Fibroblast of lung (primary cell): Measurements from ENCODE around the gene AAMP. TPM values are rescaled to one million over a fixed set of nuclear protein-coding genes. Genes with fewer than 3 reads are reported as not detected.
A peak's percentile ranks its signal among the peaks of the same experiment; 100 is the strongest.
"Not testable (repeated sequence)": the region's sequence is repeated elsewhere in the genome, so short reads cannot be mapped to it uniquely, and the experiment has no call there.

Experiments
- DNase-seq, 2 donors: peaks; one replicate each; pipeline versions ENCODE4 v3.0.0 to v3.0.0-alpha.2; 2010; ENCODE audit warnings: low read depth in 2 of 2
- H2AFZ ChIP-seq: 2 replicates; pipeline ENCODE4 v1.5.1; 2012; ENCODE audit warnings: low read length, control low read depth, inconsistent platforms
- H3K27ac ChIP-seq: 2 replicates; pipeline ENCODE4 v1.5.1; 2011; ENCODE audit warnings: low read length, control low read depth; ENCODE audit not compliant: insufficient read depth
- H3K27me3 ChIP-seq: 2 replicates; pipeline ENCODE4 v1.5.1; 2011; ENCODE audit warnings: mild to moderate bottlenecking, low read length; ENCODE audit not compliant: control insufficient read depth, insufficient read depth
- H3K36me3 ChIP-seq: 2 replicates; pipeline ENCODE4 v1.5.1; 2011; ENCODE audit warnings: low read length; ENCODE audit not compliant: control insufficient read depth, insufficient read depth
- H3K4me1 ChIP-seq: 2 replicates; pipeline ENCODE4 v1.5.1; 2011; ENCODE audit warnings: low read length; ENCODE audit not compliant: control insufficient read depth, insufficient read depth; ENCODE audit errors: extremely low read depth
- H3K4me2 ChIP-seq: 2 replicates; pipeline ENCODE4 v1.5.1; 2011; ENCODE audit warnings: low read length, control low read depth; ENCODE audit not compliant: insufficient read depth; ENCODE audit errors: extremely low read depth
- H3K4me3 ChIP-seq, 4 experiments: fragments of 200-600 bp in 1 of 4; sonication (generic) in 1 of 4; replicated peaks in 1 of 4; 2 replicates each; pipeline ENCODE4 v1.5.1; 2011 to 2016; ENCODE audit warnings: low read length in 4 of 4, low read depth in 3 of 4, mild to moderate bottlenecking in 3 of 4, control low read depth in 2 of 4, inconsistent platforms in 1 of 4, mixed read lengths in 1 of 4; ENCODE audit not compliant: insufficient read depth in 1 of 4; ENCODE audit errors: control extremely low read depth in 1 of 4
- H3K79me2 ChIP-seq: 2 replicates; pipeline ENCODE4 v1.5.1; 2012; ENCODE audit warnings: mild to moderate bottlenecking, low read length, inconsistent platforms; ENCODE audit not compliant: control insufficient read depth, insufficient read depth
- H3K9ac ChIP-seq: 2 replicates; pipeline ENCODE4 v1.5.1; 2011; ENCODE audit warnings: mild to moderate bottlenecking, low read length, control low read depth; ENCODE audit not compliant: insufficient read depth
- H3K9me3 ChIP-seq: 2 replicates; pipeline ENCODE4 v1.5.1; 2012; ENCODE audit warnings: low read depth, low read length; ENCODE audit not compliant: control insufficient read depth, insufficient read depth
- H4K20me1 ChIP-seq: 2 replicates; pipeline ENCODE4 v1.5.1; 2011; ENCODE audit warnings: low read length; ENCODE audit not compliant: control insufficient read depth, insufficient read depth; ENCODE audit errors: extremely low read depth
- EZH2 ChIP-seq: IDR thresholded peaks from 2 replicates; pipeline ENCODE4 v1.5.1; 2012; ENCODE audit warnings: low read length, control low read depth, mild to moderate bottlenecking; ENCODE audit errors: missing control alignments
- polyA plus RNA-seq, 2 donors: library from polyadenylated mRNA; depleted of rRNA in 1 of 2; stranded (reverse) in 1 of 2; unstranded in 1 of 2; fragments of >200 nt; gene quantifications; 2 replicates each; pipeline ENCODE4 v1.2.1, GENCODE V29; 2011 to 2012; ENCODE audit warnings: missing spikeins in 1 of 2
- total RNA-seq: library from RNA; depleted of rRNA; stranded (reverse); fragments of >200 nt; gene quantifications from 2 replicates; pipeline ENCODE4 v1.2.1, GENCODE V29; 2014
- TF ChIP-seq, protein P1 (sequence below), 2 donors: IDR thresholded peaks in 1 of 2; conservative IDR thresholded peaks in 1 of 2; 1 replicate in 1 of 2; 2 replicates in 1 of 2; pipeline ENCODE4 v1.5.1; 2011 to 2012; ENCODE audit warnings: low read length in 2 of 2, control low read depth in 1 of 2, inconsistent platforms in 1 of 2, low read depth in 1 of 2, mild to moderate bottlenecking in 1 of 2

AAMP gene
- total and polyA plus RNA-seq, 2 donors (not counting 1 experiment from before 2014, with no cell fraction given), result 53.1 to 110 TPM

DNA sequence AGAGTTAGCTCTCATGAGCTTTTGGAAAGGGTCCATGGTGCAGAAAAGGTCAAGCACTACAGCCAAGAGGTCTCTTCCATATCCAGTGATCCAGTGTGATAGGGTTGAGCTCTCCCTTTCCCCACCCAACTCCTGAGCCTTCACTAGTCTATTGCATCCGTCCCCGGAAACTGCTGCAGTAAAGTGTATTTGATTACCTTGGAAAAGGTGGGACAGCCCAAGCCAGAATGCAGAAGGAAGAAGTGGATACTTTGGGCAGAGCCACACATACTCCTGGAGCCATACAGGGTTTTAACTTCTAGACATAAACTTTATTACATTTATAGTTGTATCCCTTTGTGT, 3.9 kb upstream of the AAMP start:
- H3K4me2 ChIP-seq, result no peak overlapping the region
- no peak overlapping the region for H3K4me3 ChIP-seq
- peaks cover 11% of the 10 kb centered on the region for H3K4me1 ChIP-seq
- H2AFZ ChIP-seq, result no peak overlapping the region
- H3K9ac ChIP-seq, result no peak overlapping the region
- no peak overlapping the region for H3K27ac ChIP-seq
- DNase-seq, result no peak
- no peak for TF ChIP-seq EZH2
- TF ChIP-seq, protein P1, sequence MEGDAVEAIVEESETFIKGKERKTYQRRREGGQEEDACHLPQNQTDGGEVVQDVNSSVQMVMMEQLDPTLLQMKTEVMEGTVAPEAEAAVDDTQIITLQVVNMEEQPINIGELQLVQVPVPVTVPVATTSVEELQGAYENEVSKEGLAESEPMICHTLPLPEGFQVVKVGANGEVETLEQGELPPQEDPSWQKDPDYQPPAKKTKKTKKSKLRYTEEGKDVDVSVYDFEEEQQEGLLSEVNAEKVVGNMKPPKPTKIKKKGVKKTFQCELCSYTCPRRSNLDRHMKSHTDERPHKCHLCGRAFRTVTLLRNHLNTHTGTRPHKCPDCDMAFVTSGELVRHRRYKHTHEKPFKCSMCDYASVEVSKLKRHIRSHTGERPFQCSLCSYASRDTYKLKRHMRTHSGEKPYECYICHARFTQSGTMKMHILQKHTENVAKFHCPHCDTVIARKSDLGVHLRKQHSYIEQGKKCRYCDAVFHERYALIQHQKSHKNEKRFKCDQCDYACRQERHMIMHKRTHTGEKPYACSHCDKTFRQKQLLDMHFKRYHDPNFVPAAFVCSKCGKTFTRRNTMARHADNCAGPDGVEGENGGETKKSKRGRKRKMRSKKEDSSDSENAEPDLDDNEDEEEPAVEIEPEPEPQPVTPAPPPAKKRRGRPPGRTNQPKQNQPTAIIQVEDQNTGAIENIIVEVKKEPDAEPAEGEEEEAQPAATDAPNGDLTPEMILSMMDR (conservative IDR thresholded peaks at IDR 0.05 in 1 of 2, IDR thresholded peaks at IDR 0.05 in 1 of 2; ENCODE audit: low read depth in 1 of 2, low read length in 2 of 2), result no peak
- H3K27me3 ChIP-seq, result no peaks in the 10 kb centered on the region
- H4K20me1 ChIP-seq, result no peaks in the 10 kb centered on the region
- peaks cover 17% of the 10 kb centered on the region for H3K79me2 ChIP-seq
- H3K9me3 ChIP-seq, result no peaks in the 10 kb centered on the region
- H3K36me3 ChIP-seq, result peaks cover 27% of the 10 kb centered on the region

DNA sequence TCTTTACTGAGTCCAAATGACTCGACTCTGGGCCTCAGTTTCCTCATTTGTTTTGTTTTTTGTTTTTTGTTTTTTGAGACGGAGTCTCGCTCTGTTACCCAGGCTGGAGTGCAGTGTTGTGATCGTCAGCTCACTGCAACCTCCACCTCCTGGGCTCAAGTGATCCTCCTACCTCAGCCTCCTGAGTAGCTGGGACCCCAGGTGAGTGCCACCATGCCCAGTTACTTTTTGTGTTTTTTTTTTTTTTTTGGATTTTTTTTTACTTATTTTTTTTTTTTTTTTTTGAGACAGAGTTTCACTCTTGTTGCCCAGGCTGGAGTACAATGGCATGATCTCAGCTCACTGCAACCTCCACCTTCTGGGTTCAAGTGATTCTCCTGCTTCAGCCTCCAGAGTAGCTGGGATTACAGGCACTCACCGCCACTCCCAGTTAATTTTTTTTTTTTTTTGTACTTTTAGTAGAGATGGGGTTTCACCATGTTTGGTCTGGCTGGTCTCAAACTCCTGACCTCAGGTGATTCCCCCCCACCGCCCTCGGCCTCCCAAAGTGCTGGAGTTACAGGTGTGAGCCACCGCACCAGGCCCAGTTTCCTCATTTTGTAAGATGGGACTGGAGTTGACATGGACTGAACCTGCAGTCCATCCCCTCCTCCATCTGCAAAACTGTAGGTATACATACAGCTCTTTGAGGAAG, 3.4 kb upstream of the AAMP start:
- H2AFZ ChIP-seq, H4K20me1 ChIP-seq, H3K4me3 ChIP-seq, H3K4me2 ChIP-seq, DNase-seq, H3K9me3 ChIP-seq, H3K9ac ChIP-seq, H3K27me3 ChIP-seq: not testable (repeated sequence)
- H3K4me1 ChIP-seq, result peaks cover 11% of the 10 kb centered on the region
- peaks cover 16% of the 10 kb centered on the region for H3K79me2 ChIP-seq
- H3K27ac ChIP-seq, result peak overlapping the region; percentile 57
- H3K36me3 ChIP-seq, result peaks cover 25% of the 10 kb centered on the region

DNA sequence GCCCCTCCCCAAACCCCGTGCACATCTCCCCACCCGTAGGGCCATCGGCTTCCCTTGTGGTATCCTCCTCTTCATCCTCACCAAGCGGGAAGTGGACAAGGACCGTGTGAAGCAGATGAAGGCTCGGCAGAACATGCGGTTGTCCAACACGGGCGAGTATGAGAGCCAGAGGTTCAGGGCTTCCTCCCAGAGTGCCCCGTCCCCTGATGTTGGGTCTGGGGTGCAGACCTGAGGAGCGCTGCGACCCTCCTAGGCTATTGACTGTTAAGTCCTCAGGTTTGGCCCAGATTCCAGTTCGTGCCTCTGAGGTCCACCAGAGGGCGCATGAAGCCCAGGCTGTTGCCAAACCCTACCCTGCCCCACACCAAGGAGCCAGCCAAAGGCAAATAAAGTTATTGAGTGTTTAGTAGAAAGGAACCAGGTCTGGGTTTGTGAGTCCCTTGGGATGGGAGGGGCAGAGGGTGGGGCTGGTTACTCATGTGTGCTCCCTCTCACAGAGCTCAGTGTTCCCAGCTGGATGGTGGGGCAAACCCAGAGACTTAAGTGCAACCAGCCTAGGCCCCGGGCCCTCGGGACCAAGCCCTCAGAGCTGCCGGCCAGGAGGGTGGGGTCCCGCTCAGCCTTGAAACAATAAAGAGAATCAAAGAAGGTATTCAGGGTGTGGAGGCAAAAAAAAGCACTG, 2.7 kb upstream of the AAMP start:
- Histone ChIP-seq H3K9me3 (no peaks in the 10 kb centered on the region), H3K4me2 (no peak overlapping the region), H4K20me1 (no peaks in the 10 kb centered on the region), H3K4me1 (peaks cover 11% of the 10 kb centered on the region), H3K27ac (peak overlapping the region; percentile 57), H3K9ac (no peak overlapping the region), H3K36me3 (peaks cover 25% of the 10 kb centered on the region), H3K79me2 (peaks cover 16% of the 10 kb centered on the region), H2AFZ (no peak overlapping the region), H3K27me3 (no peaks in the 10 kb centered on the region), H3K4me3 (peak overlapping the region in 1 of 4 experiments; percentile 10)
- DNase-seq, result peak; percentile 80 to 96
- no peak for TF ChIP-seq EZH2
- TF ChIP-seq, protein P1 (conservative IDR thresholded peaks at IDR 0.05 in 1 of 2, IDR thresholded peaks at IDR 0.05 in 1 of 2; ENCODE audit: low read depth in 1 of 2, low read length in 2 of 2), result peak; percentile 83 to 92
